GM18519 (cell line): ENCODE data around the gene CYFIP2.

Source experiments
- ATAC-seq: cut with Tn5 transposase; IDR thresholded peaks from one replicate; pipeline ENCODE4 v1.9.1; 2021; ENCODE audit warnings: mild to moderate bottlenecking, moderate library complexity; ENCODE audit not compliant: unreplicated experiment, low FRiP score

Gene CYFIP2

DNA sequence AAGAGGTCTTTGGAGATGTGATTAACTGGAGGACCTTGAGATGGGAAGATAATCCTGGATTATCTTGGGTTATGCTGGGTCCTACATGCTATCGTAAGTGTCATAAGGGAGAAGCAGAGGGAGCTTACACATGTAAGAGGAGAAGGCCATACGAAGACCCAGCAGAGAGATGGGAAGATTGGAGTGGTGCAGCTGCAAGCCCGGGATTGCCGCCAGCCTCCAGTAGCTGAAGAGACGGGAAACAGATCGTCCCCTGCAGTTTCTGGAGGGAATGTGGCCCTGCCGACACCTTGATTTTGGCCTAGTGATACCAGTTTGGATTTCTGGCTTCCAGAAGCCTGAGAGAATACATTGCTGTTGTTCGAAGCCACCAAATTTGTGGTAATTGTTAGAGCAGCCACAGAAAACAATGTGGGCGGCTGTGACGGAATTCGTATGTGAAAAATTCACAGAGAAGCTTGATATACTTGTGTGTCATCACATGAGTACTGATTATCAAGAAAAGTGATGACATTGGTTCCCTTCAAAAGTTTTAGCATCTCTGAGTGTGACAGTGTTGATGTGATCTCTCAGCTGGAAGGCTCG lies 86.9 kb downstream of the CYFIP2 start:
- no peak for ATAC-seq

DNA sequence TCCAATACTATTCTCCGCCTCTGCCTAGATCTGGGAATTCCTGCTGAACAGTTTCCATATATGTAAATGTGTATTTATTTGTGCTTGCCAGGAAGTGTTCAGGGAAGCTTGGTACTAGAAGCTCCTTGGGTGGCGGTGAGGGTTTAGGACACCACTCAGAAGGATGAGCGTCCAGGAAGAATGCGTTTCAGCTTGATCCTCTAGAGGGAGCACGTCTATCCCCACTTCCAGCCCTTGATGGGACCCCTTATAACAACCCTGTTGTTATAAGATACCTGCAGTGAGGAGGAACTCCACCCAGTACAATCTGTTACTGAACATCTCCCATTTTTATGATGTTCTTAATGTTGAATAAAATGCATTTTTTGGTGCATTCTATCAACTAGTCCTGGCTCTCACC lies 88.9 kb downstream of the CYFIP2 start:
- ATAC-seq = no peak

DNA sequence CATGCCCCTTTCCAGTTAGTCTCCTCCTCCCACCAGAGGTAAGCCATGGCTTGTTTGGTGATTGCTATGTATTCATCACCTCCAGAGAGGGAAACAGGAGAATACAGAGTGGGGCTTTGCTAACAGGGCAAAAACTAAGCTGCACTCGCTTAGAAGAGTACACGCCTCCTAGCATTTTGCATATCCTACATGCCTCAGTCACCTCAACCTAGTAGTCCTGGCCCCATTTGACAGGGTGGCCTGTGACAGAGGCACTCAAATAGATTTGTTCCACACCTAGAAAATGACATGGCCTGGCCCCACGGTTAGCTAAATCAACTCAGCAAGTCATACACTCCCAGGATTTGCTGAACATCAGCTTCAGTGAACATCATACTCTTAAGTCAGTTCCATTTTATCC lies 90.7 kb downstream of the CYFIP2 start:
- ATAC-seq = no peak

DNA sequence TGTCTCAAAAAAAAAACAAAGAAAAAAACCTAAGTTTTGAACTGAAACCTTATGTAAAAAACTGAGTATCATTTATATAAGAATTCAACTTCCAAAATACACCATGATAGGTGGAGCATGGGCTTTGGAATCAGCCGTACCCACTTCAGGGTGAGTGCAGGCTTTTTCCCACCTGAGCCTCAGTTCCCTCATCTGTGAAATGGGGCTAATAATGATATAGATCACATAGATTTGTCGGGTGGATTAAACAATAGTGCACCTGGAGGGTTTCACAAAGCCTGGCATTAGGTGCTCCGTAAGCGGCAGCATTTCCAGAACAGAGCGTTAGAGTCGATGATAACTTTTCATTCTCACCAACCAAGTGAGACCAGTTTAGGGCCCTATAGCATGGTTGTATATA lies 91.9 kb downstream of the CYFIP2 start:
- ATAC-seq = no peak

DNA sequence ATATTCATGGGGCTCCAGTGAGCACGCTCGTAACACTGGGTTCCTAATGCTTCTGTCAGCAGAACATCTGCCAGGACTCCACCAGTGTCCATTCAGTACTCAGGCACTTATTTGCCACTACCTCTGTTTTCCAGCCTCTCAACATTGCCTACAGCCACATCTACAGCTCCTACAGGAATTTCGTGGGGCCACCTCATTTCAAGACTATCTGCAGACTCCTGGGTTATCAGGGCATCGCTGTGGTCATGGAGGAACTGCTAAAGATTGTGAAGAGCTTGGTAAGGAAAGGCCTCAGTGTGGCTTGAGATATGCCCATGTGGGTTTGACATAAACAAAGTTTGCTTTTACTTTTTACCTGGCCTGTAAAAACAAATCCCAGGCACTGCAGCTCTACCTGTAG lies 92.9 kb downstream of the CYFIP2 start:
- no peak for ATAC-seq

DNA sequence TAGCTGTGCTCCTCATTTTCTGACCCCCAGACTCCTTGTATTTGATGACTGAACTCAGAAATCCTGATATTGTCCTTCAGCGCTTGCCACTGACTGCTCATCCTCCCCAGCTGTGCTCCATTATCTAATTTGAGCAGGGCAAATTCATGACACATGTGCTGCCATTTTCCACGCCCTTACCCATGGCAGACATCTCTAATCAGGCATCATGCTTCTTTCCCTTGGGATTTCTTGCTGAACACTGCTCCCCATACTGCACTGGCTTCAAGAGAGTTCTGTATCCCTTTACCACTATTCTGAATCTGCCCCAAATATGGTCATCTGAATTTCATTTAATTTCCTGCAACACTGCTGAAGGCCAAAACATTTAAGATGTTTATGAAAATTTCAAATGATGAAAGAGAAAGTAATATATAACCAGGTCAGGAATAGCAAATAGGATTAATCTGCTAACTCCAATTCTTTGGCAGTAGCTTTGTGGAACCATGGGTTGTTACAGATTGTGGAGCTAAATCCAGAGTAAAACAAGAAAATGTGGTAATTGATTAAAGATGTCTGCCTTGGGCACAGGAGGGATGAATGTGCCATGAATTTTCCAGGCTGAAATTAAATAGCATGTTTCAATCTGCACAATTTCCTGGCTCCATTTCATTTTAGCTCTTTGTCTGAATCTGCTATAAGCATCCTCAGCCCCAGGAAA lies 93.6 kb downstream of the CYFIP2 start:
- ATAC-seq = no peak

DNA sequence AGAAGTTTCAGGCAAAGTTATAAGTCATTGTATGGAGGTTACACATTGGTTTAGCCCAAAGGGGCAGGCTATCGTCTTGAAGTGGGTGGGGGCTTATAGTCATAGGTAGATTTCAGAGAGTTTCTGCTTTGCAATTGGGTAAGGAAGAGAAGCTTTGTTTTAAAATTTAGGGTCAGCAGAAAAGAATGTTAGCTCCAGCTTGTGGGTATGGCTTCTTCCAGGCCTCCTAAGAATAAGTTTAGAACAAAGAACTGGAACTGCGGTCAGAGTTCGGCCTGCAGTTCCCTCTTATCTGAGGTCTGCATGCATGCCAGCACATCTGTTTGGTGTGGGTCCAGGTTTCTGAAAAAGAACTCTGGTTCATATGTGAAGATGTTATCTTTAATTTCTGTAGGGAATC lies 96.1 kb downstream of the CYFIP2 start:
- ATAC-seq = no peak

DNA sequence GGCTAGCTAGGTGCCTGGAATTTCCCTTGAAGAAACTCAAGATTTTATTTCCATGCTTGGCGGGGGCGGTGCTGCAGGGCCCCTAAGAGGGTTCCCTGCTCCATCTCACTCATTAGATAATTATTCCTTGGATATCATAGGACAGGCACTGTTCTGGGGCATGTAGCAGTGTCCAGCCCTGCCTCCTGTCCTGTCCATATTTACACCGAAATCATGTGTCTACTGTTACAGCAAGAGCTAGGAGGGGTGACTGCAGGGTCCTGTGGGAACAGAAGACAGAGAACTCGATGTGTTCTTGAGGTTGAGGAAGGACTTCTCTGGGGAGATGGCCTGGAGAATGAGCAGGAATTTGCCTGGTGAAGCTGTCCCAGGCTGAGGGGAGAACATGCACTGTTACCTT lies 96.6 kb downstream of the CYFIP2 start:
- ATAC-seq = no peak

DNA sequence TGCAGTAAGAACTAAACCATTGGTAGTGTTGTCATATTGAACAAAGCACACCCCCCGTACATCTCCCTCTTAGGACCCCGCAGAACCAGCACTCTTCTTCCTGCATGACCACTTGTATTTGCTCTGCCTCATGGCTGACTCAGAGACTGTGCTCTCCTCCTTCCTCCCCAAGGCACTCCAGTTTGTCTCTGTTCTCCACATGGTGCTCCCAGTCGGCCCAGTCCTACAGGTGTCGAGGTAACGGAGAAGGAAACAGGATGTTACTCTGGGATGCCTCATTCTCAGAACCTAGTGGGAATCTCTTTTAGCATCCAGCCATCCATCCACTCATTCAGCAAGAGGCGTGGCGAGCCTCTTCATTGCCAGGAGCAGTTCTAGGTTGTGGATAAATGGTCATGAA lies 97.1 kb downstream of the CYFIP2 start:
- no peak for ATAC-seq

DNA sequence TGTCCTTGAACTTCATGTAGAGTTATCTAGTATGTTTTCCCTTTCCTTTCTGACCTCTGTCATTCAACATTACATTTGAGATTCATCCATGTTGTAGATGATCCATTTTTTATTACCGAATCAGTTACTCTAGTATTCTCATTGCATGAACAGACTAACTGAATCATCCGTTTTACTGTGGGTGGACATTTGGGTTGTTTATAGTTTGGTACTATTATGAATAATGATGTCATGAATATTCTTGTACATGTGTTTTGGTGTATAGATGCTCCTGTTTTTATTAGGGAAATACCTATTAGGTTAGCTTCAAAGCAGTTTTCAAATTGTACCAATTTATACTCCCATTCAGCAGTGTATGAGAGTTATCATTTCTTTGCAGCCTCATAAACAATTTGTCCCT lies 99.8 kb downstream of the CYFIP2 start:
- ATAC-seq = no peak

DNA sequence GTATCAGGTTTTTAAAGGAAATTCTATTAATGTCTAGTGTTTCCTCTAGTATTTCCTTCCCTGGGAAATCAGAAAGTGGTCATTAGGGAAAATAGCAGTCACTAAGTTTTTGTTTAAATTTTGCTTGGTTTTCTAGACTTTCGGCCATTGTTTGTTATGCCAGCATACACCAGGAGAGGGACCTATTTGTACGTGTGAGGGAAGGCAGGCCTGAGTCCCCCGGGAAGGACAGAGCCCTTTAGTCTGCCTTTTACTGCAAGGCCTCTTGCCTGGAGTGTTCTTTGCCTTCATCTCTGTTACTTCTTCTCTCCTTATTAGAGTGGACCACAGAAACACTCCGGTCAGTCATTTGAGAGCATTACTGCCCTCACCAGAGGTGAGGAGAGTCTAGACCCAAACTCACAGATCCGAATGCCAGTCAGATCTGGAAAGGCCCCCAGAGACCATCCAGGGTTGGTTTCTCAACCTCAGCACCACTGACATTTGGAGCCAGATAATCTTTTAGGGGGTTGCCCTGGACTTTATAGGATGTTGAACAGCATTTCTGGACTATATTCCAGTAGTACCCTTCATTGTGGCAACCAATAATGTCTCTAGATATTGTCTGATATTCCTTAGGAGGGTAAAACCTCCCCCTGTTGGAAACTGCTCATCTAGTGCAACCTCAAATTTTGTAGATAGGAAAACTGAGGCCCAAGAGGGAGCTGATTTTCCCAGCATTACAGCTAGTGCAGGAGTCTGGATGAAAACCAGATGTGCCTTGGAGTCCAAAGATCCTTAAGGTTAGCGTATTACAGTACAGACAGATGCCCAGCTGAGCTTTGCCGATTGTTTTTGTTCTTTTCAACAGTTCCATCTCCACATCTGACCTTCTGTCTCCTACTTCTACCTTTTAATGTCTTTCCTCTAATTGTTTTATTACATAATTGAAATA lies 101.1 kb downstream of the CYFIP2 start:
- ATAC-seq = no peak

DNA sequence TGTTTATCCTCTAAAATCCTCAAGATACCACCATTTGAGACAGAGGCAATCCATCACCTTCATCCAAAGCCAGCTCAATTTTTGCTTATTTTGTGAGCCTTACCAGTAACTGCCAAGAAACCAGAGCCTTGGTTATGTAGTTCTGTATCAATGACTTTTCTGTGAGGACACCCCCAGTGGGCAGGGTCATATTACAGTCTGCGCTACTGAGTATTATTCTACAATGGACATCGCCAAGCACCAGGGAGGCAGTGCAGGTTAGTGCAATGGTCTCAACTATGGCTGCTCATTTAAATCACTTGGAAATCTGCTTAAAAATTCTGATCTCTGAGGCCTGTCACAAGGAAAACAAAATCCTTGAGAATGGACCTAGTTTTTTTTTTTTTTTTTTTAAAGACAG lies 103.6 kb downstream of the CYFIP2 start:
- ATAC-seq = no peak

DNA sequence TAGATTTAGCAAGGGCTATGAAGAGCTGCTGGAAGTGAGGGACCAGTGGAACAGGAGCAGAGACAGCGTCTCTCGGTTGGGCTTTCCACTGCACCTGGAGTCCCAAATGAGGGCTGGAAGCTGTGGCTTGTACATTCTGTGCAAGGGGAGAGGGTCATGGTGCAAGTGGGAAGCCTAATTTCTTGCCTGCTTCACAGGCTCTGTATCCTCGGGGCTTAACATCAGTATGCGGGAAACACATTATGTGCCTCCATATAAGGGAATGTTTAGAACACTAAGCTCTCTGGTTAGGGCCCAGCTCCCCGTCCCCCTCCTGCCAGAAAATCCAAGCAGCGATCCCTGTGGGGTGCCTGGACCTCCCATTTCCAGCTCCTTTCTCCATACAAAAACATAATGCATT lies 105.0 kb downstream of the CYFIP2 start:
- ATAC-seq = no peak

DNA sequence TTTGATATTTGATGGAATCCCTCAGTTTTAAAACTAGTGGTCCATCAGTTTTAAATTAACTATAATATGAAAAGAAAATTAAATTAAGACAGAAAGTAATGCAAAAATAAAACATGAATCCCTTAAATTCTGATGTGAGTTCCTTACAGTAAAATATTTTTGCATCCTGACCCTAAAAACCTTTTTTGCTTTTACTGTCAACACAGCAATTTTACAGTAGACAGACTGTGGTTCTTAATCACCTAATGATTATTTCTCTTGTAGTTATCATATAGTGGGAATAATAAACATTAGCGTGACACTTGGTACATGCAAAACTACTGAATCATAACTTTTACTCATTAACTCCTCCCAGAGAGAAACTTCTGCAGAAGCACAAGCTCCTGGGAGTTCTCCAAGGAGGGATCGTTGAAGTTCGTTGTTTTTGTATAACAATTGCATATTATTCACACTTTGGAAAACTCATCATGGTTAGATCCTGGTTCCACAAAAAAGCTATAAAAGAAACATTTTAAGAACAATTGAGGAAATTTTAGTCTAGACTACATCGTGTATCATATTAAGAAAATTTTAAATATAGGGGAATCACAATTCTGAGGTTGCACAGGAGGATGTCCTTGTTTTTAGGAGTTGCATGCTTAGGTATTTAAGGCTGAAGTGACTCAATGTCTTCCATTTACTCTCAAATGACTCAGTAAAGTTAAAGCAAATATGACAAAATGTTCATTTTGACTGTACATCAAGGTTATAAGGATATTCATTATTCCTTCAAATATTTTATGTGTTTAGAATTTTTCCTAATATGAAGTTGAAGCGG lies 105.9 kb downstream of the CYFIP2 start:
- no peak for ATAC-seq

DNA sequence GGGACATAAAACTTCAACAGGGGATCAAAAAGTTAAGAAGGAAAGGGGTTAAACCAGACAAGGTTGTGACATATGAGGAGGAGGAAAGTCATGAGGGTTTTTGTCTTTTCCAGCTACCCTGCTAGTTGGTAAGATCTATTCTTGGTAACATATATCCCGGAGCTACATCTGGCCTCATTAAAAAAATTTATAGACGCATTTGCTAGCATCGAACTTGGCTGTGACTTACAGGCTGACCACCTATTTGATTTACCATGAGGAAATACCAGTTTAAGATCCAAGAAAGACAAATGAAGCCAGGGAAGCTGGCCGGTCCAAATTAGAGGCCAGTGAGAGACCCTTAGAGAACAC lies 106.5 kb downstream of the CYFIP2 start:
- ATAC-seq = no peak

DNA sequence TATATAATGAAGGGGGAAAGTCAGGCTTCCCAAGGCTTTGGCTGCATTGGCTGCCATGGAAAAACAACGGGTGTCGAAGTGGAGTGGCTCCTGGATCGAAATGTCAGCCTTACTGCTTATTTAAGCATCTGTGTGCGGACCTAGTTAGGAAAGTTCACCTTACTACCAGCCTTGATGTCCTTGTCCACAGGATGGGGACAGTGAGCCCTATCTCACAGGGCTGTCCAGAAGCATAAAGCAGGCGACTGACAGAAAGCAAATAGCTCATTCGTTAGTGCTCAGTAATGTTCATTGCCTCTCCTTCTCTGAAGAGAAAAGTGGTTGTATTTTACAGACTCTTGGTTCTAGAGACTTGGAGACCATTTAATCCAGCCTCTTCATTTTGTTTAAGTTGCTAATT lies 112.6 kb downstream of the CYFIP2 start:
- ATAC-seq = no peak

DNA sequence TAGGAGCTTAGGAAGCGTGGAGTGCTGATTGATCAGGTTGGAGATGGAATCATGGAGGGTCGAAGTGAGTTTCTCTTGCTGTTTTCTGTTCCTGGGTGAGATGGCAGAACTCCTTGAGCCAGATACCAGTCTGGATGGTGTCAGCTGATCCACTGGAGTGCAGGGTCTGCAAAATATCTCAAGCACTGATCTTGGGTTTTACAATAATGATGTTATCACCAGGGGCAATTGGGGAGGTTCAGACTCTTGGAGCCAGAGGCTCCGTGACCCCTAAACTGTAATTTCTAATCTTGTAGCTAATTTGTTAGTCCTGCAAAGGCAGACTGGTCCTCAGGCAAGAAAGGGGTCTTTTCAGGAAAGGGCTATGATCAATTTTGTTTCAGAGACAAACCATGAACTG lies 114.1 kb downstream of the CYFIP2 start:
- ATAC-seq = no peak

DNA sequence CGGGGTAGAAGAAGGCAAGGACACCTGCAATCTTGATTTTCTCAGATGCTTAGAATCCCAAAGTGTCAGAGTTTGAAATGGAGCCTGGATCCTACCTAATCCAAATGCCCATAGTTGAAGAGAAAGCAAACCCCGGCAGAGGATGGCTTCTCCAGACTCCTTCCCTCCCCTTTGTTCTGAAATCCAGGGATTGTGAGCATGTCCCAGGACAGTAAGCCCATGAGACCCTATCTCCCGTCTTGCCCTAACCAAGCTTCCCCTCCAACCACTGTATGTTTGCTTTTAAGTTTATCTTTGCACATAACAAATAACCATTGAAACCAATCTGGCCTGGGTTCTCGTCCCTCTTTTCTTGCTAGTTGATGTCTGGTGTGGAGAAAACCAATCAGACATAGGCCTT lies 115.8 kb downstream of the CYFIP2 start:
- ATAC-seq = no peak

DNA sequence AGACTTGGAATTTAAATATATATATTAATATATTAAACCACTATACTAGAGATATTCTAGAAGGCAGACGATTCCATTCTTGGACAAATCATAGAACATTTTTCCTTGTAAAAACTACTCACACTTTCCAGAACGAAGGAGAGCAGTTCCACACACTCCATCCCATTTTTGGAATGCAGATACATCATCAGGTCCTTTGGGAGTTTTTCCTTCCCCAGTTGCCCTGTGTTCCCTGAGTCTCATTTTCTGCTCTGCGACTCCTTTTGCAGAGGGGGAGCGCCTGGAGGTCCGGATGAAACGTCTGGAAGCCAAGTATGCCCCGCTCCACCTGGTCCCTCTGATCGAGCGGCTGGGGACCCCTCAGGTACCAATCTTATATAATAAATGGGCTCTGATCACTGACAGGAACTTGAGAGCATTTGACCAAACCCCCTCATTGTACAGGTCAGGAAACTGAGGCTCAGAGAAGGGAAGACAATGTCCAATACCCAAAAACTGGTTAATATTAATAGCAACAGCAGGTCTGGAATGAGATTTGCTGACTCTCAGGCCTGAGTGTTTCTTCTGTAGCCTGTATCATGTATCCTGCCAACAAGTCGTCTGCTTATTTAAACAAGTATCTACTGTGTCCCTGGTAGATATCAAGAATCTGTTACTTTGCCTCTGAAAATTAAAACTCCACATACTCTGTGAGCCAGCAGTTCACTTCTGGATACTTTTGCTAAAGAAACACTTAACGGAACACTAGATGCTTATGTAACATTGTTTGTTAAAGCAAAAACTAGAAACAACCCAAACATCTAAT lies 117.3 kb downstream of the CYFIP2 start:
- ATAC-seq = no peak
